KG1 (cell line): ENCODE results near the gene DNAJC7.
A peak's percentile ranks its signal among the peaks of the same experiment; 100 is the strongest.
"Not testable (repeated sequence)": the region's sequence is repeated elsewhere in the genome, so short reads cannot be mapped to it uniquely, and the experiment has no call there.

Source experiments
- DNase-seq: peaks from one replicate; lab custom pipeline; 2025; lab: John Stamatoyannopoulos, UW

DNAJC7 gene

DNA sequence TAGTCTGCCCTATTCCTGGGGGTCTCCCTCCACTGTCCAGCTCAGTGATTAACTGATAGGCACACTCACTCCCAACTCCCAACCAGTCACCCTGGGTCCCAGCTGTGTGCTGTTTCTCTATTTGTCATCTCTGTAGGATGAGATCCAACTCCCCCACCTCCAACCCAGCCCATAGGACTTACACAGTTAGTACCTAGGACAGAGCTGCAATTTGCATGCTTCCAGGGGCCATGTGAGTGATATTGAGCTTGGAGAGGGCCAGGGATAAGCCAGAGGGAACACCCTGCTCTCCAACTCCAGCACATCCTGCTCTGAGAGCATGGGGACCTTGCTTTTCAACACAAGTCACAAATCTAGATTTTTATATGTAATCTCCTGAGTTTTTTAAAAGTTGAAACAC is 24.4 kb upstream of the DNAJC7 start:
- no peak for DNase-seq

DNA sequence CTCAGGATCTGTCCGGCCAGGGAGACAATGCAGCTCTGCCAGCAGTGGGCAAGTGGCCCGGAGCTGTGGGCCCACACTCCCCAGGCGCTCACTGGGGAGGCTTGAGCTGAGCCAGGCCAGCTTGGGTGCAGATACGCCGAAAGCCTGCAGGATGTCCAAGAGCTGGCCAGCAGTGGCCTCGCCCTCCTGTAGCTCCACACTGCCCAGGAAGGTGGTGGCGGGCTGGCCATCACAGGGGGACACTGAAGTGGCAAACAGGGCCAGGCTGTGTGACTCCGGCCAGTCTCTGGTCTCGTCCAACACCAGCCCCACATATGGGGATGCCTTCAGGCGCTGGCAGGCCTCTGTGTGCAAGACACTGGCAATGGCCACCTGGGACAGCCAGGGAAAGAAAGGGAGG is 23.6 kb upstream of the DNAJC7 start:
- DNase-seq = no peak

DNA sequence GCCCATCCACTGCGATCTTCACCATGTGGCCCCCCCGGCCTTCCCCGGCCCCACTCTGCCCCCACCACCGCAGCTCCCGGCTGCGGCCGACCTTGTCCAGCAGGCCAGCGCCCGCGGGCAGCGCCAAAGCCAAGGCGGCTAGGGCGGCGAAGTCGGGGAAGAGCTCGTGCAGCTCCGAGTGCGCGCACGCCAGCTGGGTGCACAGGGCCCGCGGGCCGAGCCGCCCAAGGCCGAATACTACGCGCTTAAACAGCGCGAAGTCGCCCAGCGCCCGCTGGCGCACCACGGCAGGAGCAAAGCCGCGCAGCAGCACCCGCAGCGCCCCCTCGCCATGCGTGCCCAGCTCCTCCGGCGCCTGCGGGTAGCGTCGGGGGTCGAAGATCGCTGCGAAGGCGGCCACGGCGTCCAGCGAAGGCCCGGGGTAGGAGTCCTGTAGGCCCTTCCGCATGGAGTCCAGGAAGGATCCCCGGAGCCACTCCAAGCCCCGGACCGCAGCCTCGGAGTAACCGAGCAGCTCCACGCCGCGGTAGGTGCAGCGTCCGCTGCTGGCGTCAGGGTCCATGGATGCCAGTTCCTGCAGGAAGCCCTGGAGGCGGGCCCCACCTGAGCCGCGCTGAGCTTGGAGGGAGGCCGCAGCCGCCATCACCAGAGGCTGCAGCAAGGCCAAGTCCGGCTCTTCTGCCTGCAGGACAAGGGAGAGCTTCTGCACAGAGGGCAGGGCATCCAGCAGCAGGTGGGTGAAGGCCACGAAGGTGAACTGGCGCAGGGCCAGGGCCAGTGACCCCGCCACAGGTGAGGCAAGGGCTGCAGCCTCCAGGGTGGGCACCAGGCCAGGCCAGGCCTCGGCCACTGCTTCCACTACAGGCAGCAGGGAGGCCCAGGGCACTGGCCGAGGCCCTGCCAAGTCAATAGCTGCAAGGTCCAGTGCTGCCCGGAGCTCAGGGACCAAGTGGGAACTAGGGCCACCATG is 22.8 kb upstream of the DNAJC7 start:
- DNase-seq = no peak

DNA sequence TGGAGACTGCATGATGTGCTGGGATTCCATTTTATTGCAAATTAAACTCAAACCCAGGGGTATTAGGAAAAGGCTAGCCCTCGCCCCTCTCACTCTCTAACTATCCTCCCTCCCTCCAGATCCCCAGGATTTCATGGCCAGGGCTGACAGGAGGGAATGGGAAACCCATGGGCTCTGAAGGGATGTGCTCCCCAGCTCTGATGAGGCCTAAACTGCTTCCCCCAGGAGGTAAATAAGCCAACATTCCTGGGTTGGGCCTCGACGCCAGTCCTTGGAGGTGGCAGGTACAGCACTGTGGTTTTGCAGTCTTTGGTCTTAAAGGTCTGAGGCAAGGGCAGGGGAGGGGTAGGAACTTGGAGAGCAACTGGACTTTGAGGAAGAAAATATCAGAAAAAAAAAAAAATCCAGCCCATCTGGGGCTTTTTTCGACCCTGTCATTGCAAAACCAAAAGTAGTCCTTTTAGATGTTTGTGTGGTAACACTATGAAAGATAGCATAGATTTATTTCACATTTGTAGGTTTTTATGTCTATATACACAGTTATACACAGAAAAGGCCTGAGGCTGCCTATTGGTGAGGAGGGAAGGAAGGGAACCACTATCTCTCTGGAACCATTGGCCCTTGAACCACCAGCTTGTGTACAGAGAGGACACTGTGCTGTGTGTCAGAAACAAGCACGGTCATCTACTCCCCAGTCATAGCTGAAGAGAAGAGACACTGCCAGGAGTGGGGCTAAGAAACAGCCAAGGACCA is 21.2 kb upstream of the DNAJC7 start:
- no peak for DNase-seq

DNA sequence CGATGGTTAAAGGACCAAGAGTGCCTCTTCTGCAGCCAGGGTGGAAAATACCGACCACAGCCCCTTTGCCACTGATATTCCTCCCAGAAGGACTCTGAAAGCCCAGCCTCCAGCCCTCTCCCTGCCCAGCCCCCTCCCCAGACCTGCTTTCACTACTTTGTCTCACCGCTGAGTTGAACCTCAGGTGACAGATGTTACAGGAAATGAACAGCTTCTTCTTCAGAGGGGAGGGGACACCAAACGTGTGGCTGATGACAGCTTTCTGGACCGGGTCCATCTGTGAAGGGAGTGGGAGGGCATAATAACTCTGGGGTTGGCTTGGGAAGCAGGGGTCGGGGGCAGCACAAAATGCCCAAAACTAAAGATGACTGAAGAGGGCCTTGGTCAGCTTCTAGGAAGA is 16.8 kb upstream of the DNAJC7 start:
- DNase-seq = no peak

DNA sequence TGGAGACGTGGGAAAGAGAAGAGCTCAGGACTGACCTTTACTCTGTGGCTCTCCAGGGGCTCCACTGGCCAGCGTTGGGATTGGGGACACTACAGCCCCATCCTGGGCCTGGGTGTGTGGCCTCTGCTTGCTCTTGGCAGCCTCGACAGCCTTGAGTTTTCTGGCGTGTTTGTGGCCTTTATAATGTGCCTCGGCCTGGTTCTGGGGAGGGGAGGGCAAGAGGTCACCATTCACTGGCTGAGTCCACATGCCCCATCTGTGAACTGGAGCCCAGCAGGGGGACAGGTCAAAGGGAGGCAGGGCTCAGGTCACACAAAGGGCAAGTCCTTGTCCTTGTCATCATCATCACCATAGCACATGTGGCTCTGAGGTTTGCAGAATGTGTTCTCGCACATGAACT is 14.3 kb upstream of the DNAJC7 start:
- DNase-seq = no peak

DNA sequence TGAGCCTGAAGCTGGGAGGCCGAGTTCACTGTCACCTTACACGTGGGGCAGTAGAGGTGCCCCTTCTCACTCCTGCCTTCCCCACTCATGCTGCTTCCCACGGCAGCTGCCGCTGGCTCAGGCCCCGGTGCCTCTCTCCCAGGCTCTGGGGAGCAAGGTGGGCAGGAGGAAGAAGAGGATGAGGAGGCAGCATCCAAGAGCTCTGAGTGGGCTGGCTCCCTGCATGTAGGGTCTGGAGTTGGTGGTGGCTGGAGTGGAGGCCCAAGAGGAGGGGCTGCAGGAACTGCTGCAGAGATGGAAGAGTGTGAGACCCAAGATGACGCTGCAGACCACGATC is 11.5 kb upstream of the DNAJC7 start:
- no peak for DNase-seq

DNA sequence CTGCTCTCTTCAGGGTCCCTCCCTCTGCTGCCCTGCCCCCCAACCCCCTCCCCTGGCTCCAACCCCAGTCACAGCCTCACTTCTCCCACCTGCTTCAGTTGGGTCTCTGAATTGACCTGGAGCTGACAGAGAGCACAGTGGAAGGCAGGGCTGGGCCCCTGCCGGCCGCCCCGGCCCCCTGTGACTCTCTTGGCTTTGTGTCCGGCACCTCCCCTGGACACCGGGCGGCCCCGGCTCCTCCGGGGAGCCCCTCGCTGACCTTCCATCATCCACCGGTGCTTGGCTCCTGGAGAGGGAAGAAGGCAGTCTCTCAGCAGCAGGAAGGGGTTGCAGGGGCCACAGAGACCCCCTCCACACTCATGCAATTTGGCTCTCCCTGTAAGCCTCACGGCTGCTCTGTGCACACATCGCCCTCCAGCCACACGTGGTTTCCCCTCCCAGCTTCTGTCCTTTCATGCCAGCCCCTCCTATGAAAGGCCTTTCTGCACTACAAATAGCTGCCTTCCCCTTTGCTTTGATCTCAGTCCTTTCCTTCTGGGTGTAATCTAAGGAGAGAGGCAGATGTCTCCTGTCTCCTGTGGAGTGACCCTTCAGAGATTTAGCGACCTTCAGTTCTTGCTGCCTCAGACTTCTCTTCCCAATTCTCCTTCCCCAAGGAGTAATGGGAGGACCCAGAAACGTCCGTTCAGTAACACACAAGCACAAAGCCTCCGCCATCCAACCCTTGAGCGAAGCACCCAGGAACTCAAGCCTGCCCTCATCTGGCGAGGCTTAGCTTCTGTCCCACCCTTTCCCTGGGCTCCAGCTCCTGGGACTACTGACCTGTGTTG is 10.9 kb upstream of the DNAJC7 start:
- DNase-seq = no peak

DNA sequence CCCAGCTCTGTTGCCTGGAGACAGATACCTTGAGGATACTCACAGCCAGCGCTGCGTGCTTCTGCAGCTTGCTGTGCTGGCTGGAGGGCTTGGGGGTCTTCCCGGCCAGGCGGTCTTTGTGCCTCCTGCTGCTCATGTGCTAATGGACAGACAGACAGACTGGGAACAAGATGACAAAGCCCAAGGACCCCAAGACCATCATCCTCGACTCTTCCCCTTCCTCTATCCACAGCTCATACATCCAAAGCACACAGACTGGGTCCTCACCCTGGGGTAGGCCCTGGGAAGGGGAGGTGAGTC is 10.3 kb upstream of the DNAJC7 start:
- no peak for DNase-seq

DNA sequence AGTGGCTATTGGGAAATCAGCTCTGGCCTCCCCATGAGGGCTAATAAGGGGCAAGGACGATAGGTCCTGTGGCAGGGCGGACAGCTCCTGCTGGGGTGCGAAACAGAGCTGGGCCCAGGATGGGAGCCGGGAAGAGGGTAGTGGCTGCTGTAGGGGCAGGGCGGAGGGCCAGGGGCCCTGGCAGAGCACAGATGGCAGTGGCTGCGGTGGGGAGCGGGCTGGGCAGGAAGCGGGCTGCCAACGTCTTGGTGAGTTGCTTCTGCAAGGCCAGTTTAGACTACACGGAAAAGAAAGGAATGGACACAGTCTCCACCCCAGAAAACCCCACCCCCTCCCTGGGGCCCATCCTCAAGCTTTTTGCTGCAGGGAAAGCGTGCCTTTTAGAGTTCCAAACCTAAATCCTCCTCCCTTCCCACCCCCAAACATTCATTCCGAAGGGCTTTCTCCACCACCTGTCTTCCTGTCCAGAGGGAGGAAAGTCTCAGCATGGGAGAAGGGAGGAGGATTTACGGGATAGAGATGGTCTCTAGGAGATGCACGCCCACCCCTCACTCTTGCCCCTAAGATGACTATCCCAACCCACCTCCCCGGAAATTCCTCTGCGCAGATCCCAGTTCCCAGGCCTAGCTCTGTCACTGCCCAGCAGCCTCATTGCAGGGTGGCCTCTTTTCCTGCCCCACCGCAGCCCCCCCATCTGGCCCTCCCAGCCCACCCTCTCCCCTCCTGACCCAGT is 9.8 kb upstream of the DNAJC7 start:
- DNase-seq = no peak

DNA sequence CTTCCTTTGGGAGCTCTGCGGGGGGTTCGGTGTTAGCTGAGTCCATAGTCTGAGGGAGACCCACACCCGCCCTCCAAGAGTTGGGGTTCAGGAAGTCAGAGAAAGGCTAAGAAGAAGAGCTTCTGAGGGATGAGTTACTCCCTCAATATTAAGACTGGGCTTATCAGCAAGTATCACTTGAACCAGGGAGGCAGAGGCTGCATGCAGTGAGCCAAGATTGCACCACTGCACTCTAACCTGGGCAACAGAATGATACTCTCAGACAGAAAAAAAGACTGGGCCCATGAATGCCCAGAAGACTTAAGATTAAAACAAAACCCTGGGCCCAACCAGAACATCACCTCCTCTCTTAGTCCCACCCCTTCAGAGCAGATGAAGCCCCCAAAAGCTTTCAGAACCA is 8.7 kb upstream of the DNAJC7 start:
- no peak for DNase-seq

DNA sequence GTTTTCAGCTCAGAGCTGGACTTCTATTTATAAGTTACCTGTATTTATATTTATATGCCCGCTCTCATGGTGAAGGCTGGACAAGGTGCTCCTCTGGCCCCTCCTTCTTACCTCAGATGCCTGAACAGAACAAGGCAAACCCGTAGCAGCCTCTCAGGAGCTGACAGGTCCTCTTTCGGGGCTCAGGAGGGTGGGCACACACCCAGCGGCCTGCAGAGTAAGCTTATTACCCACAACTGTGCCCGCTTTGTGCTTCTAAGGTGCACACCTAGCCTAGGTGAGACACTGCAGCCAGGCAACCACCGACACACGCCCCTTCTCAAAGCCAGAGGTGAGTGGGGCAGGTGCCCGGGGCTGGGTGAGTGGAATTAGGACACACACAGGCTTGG is 7.9 kb upstream of the DNAJC7 start:
- DNase-seq = no peak

DNA sequence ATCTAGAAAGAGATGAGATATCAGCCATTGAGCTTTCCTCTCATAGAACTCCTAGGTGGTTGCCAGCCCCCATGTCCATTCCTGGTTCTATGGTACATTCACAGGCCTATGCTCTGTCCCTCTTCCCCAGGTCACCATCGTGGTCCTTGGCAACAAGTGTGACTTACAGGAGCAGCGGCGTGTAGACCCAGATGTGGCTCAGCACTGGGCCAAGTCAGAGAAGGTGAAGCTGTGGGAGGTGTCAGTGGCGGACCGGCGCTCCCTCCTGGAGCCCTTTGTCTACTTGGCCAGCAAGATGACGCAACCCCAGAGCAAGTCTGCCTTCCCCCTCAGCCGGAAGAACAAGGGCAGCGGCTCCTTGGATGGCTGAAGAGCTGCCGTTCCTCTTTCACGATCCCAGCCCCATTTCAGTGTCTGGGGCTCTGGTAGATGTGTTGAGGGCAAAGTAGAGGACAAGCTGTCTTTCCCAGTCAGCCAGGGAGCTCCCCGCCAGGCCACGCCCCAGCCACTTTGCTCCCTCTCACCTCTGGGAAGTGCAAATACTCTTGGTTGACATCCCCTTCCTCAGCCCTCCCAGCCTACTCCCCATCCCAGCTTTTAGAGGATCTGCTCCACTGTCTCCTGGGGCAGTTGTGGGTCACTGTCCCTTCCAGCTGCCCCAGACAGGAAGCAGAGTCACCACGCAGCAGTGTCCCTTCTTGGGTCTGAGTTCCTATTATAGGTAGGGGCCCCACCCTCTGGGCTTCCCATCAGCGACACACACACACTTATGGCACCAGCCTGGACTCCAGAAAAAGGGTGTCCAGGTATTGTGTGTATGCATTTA is 6.5 kb upstream of the DNAJC7 start:
- DNase-seq = no peak

DNA sequence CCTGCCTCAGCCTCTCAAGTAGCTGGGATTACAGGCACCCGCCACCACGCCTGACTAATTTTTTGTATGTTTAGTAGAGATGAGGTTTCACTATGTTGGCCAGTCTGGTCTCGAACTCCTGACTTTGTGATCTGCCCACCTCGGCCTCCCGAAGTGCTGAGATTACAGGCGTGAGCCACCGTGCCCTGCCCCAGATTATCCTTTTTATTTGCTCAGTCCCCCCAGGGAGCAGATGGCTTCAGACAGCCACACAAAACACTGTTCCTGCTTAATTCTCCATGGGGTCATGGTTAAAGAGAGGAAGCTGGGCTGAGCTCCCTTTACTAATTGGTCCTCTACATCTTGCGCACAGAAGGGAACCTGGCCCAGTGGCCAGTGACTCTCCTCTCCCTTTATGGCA is 3.6 kb upstream of the DNAJC7 start:
- DNase-seq = not testable (repeated sequence)

DNA sequence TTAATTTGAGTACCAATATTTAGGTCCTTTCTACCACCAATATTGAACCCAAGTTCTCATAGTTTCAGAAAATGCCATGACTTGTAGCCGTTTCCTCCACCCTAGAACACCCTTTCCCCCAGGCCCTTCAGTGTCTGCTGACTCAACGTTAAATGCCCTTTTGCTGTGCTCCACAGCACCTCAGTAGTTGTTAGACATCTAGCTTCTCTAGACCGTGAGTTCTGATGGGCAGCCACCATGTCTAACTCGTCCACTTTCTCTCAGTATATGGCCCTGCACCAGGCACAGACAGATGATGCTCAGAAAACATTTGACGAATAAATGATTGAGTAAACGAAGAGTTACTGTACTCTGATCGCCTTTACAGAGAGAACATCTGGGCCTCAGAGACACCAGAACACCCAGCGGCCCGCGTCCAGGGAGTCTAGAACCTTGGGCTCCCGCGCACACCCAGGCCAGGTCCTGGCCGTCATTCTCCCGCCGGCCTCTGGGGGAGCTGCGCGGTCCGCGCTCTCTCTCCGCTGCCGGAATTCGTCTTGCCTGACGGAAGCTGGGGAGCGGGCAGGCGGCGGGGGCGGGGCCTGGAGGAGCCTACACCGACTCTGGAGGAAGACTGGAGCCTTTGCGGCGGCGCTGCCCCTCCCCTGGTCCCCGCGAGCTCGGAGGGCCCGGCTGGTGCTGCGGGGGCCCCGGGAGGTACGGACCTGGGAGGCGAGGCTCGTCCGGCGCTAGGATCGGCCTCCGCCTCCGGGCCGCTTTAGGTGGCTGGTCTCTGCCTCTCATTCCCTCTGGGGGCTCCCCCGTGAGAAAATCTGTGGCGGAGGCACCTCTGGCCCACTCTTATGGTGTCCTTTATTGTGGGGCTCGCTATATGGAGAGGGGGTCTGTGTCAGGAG is 2.5 kb upstream of the DNAJC7 start, which contains the start of gene NKIRAS2:
Gene NKIRAS2, plus strand, starts transcription at position 582 of the 896 bp plus-strand sequence. CDS start 1,488 bp downstream, outside the sequence.
- peak; percentile 82 for DNase-seq

DNA sequence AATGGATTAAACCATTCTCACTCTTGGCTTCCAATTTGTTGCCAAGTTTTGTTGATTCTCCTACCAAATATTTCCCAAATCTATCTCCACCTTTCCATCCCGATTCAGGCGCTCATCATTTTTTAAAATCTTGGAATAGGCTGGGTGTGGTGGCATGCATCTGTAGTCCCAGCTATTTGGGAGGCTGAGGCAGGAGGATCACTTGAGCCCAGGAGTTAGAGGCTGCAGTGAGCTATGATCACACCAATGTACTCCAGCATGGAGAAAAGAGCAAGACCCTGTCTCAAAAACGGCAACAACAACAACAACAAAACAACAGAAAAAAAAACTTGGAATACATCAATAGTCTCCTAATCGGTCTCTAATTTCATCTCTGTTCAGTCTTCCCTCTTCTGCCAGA is 1.7 kb upstream of the DNAJC7 start:
- no peak for DNase-seq

DNA sequence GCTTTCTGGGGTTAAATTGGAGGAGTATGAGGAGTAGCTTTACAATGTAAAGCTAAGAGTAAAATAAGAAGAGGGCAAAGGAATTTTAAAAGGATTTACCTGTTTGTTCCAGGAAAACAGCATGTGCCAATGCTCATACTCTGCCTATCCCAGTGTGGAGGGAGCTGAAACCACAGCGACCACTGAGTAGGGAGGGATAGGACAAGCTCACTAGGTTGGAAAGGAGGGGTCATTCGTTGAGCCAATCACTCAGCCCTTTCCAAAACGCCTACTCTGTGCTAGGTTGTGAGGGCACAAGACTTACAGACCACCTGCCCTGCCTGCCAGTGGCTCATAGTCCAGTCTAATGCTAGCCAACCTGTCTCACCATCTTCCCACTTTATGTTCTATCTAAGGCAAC is 1.1 kb upstream of the DNAJC7 start:
- no peak for DNase-seq

DNA sequence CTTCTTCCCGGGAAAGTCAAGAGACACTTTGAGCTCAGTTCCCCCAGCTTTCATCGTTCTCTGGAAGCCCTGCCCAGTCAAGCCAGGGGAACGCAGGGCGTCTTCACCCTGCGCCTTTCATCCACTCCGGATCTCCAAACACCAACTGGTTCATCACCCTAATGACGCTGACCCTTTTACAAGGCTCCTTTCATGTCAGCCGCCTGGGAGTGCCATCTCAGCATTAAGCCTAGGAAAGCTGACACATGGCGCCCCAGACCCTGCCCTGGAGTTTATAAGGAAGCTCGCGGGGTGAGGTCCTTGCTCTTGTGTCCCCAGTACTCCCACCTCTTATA is 594 bp upstream of the DNAJC7 start:
- no peak for DNase-seq

DNA sequence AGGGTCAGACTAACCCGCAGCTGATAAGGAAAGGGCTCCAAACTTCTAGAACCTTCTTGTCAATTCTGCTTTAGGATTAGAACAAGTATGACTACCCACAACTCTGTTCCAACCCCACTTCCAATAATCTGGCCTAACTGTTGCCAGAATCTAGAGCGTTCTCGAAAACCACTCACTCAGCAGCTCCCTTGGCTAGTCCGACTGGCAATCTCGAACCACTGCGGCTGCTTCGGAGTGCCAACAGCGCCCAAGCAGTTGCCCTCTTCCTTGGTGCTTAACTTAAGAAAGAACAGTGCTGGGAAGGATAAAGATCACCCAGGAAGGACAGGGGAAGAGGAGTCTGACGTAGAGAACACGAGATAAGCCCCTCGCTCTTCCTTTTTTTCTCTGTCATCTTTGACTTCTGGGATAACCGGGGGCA is 818 bp downstream of the DNAJC7 start:
- DNase-seq = no peak

DNA sequence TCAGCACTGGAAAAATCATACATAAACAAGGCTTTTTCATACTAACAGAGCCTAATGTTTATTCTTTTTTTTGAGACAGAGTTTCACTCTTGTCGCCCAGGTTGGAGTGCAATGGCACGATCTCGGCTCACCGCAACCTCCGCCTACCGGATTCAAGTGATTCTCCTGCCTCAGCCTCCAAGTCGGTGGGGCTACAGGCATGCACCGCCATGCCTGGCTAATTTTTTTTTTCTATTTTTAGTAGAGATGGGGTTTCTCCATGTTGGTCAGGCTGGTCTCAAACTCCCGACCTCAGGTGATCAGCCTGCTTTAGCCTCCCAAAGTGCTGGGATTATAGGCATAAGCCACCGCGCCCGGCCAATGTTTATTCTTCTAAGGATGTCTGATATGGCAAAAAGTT is 3.5 kb downstream of the DNAJC7 start:
- DNase-seq = not testable (repeated sequence)
